GM13977 (cell line): ENCODE data around the gene PTP4A2.

Experiments used
- DNase-seq: peaks from one replicate; pipeline ENCODE4 v3.0.0; 2012; ENCODE audit warnings: low spot score
- in situ Hi-C: fragments of 300-500 bp; cut with MboI; formaldehyde crosslinking; loops from one replicate; pipeline ENCODE4 v1.12.0; 2022; ENCODE audit warnings: low sequenced_read_pairs, low pct_unique_long_range_greater_than_20kb, mixed read lengths, inconsistent platforms; ENCODE audit not compliant: unreplicated experiment
- TF ChIP-seq, protein P1 (sequence below): IDR thresholded peaks from 2 replicates; pipeline ENCODE4 v1.5.1; 2012; ENCODE audit warnings: mild to moderate bottlenecking, control low read depth; ENCODE audit not compliant: insufficient read depth; ENCODE audit errors: extremely low read depth, missing control alignments

Gene PTP4A2

DNA sequence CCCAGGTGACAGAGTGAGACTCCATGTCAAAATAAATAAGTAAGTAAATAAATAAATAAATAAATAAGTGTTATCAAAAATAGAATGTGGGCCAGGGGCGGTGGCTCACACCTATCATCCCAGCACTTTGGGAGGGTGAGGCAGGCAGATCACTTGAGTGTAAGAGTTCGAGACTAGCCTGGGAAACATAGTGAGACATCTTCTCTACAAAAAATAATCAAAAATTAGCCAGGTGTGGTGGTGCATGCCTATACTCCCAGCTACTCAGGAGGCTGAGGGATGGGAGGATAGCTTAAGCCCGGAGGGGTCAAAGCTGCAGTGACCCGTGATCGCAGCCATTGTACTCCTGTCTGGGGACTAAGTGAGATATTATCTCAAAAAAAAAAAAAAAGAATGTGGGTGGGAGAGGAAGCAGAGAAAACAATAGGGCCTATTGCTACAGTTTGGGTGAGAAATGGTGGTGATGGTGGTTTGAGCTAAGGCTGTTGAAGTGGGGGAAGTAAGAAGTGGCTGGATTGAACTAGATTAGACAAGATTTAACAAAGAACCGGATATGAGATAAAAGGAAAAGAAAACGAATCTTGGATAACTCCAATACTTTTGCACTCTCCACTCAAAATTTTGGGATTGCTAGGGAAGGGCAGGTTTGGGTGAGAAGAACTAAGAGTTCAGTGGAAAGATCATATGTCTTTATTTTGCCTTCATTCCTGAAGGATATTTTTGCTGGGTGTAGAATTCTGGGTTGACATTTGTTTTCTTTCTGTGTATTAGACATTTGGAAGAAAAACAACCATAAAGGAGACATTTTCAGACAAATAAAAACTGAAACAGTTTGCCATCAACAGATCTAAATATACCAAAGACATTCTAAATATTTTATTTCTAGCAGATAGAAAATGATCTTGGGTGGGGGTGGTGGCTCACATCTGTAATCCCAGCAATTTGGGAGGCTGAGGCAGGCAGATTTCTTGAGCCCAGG, 65.2 kb downstream of the PTP4A2 start:
- TF ChIP-seq, protein P1, sequence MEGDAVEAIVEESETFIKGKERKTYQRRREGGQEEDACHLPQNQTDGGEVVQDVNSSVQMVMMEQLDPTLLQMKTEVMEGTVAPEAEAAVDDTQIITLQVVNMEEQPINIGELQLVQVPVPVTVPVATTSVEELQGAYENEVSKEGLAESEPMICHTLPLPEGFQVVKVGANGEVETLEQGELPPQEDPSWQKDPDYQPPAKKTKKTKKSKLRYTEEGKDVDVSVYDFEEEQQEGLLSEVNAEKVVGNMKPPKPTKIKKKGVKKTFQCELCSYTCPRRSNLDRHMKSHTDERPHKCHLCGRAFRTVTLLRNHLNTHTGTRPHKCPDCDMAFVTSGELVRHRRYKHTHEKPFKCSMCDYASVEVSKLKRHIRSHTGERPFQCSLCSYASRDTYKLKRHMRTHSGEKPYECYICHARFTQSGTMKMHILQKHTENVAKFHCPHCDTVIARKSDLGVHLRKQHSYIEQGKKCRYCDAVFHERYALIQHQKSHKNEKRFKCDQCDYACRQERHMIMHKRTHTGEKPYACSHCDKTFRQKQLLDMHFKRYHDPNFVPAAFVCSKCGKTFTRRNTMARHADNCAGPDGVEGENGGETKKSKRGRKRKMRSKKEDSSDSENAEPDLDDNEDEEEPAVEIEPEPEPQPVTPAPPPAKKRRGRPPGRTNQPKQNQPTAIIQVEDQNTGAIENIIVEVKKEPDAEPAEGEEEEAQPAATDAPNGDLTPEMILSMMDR = no peak
- no peak for DNase-seq
- in situ Hi-C loops = no loop called here

DNA sequence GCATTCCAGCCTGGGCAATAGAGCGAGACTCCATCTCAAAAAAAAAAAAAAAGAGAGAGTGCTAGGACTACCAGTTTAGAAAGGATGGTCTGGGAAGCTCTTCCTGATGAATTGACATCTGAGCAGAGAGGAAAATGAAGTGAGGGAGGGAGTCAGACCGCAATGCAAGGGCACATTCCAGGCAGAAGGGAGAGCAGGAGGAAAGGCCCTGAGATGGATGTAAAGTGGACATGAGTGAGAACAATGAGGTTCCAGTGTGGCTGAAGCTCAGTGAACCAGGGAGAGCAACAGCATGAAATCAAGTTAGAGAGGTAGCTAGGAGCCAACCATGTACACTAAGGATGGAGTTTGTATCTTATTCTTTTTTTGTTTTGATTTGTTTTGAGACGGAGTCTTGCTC, 66.5 kb downstream of the PTP4A2 start:
- in situ Hi-C loops = no loop called here
- no peak for DNase-seq
- TF ChIP-seq, protein P1 = no peak

DNA sequence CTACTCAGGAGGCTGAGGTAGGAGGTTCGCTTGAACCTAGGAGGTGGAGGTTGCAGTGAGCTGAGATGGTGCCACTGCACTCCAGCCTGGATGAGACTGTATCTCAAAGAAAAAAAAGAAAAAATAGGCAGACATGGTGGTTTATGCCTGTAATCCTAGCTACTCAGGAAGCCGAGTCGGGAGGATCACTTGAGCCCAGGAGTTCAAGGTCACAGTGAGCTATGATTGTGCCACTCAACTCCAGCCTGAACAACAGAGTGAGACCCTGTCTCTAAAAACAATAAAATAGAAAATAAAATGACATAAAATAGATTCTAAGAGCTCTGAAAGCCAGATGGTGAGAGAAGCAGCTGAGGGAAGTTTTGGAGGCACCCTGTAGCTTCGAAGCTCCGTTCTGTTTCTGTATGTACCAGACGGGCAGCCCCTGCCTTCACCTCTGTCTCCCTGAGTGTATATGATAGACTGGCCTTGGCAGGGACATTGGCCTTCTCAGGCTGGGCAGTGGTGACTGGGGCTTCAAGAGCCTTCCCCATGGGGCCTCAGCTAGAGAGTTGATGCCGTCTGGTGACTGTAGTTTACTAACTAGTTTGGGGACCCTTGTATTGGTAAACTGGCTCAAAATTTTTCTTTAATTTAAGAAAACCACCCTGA, 68.0 kb downstream of the PTP4A2 start:
- in situ Hi-C loops = no loop called here
- TF ChIP-seq, protein P1 = no peak
- DNase-seq = no peak

DNA sequence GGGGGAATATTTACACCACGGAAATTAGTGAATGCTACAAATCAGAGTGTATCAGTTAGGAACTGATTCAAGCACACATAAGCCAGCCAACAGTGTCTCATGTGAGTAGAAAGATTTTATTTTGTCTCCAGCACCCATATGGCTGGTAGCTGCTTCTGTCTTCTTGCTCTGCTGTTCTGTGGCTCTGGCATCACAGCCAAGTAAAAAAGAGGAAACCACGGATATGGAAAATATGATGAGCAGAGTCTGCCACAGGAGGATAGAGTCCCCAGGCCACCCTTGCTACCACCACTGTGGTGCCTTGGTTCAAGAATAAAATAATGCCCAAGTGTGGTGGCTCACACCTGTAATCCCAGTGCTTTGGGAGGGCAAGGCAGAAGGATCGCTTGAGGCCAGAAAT, 68.7 kb downstream of the PTP4A2 start:
- in situ Hi-C loops = no loop called here
- no peak for DNase-seq
- TF ChIP-seq, protein P1 = no peak

DNA sequence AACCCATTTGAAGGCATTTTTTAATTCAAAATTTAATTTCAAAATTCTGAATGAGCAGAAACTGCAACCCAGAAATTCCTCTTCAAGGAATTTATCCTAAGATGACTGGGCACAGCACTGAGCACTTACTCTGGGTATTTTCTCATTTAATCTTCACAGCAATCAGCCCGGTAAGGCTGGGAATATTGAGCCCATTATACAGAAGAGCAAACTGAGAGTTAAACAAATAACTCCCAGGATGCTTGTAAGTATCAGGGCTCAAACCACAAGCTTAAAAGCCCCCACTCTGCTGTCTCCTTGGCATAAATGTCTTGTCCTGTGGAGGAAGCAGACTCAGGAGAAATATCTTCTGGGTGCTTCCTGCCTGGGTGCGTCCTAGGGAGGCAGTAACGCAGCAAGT, 69.3 kb downstream of the PTP4A2 start:
- TF ChIP-seq, protein P1 = no peak
- DNase-seq = no peak
- in situ Hi-C loops = no loop called here

DNA sequence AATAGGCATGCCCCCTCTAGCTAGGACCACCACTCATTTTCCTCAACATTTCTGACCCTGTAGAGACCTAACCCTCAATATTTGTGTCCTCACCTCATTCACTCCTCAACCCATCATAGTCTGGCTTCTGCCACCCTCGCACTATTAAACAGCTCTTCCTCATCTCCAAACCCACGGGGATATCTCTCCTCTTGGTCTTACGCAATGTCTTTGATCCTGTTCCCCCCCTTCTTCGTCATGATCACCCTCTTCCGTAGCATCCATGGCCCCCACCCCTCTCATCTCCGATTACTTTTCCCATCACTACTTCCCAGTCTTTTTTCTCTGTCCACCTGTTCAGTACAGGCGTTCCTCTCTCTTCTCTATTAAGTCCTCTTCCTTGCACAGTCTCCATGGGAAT, 70.6 kb downstream of the PTP4A2 start:
- no peak for DNase-seq
- TF ChIP-seq, protein P1 = no peak
- in situ Hi-C loops = no loop called here
